ENCODE results near the gene HACD2. TPM values are rescaled to one million over a fixed set of nuclear protein-coding genes. Genes with fewer than 3 reads are reported as not detected.

The HACD2 gene
- total and polyA plus RNA-seq, 9 of the 15 experiments (the other 6 are each of a cell fraction or from before 2014, with no cell fraction given): 1.3 to 10.5 (median 3.8) TPM

DNA sequence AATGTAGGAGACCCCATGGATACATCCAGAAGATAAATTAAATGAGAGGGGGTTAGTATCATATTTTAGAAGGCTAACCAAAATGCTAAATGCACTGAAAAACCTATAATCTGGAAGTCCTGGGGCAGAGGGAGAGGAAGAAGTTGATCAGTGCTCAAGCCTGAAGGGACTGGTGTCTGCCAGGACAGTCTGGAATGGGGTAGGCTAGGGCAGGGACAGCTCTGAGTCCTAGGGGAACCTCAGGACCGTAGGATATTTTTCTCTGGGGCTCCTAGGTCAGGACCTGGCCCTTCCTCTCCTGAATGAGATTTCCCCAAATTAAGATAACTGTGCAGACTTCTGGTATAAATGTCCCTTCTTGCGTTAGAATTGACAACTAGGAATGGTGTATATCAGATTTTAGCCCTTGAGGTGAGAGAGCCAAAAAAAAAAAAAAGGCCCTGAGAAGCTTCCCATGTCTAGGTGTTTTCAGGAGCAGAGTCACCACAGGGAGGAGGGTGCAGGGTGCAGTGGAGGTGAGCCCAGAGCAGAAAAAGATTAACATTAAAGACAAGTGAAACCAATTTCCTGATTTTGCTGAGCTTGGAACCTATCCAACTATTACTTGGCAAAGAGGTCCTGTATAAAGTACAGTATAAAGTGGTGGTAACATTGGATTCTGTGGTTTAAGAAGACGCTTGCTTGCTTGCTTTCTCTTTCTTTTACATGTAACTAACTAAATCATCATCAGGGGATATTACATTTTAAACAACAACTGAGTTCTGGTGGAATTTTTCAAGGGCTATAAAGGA lies 63.5 kb downstream of the HACD2 start:
- Histone ChIP-seq H3K4me2 (ENCODE audit: insufficient read depth, low read length) (no peak overlapping the region), H3K9me1 (ENCODE audit: control insufficient read depth, insufficient read depth, low read length) (no peaks in the 10 kb centered on the region), H3K79me2 (ENCODE audit: control insufficient read depth, insufficient read depth, low read length) (no peaks in the 10 kb centered on the region), H3K9me3 (replicated peaks; ENCODE audit: control insufficient read depth, insufficient read depth, low read depth, low read length) (no peaks in the 10 kb centered on the region), H3K4me3 (no peak overlapping the region), H3K9ac (ENCODE audit: insufficient read depth in 1 of 2, low read depth in 2 of 2, low read length in 2 of 2) (no peak overlapping the region), H4K20me1 (replicated peaks; ENCODE audit: control insufficient read depth, insufficient read depth, low read length) (no peaks in the 10 kb centered on the region; the same call in 1 of the 2 replicates), H3K4me1 (replicated peaks in 1 of 2; ENCODE audit: control insufficient read depth in 2 of 2, insufficient read depth in 2 of 2, low read length in 2 of 2) (no peaks in the 10 kb centered on the region), H2AFZ (ENCODE audit: low read depth, low read length) (no peak overlapping the region), H3K36me3 (ENCODE audit: control insufficient read depth, insufficient read depth, low read length) (no peaks in the 10 kb centered on the region), H3K27me3 (ENCODE audit: control insufficient read depth in 2 of 2, insufficient read depth in 2 of 2, low read length in 2 of 2) (no peaks in the 10 kb centered on the region), H3K27ac (ENCODE audit: extremely low read depth, low read depth, low read length) (no peak overlapping the region)
- in situ Hi-C loops (cut with MboI): no loop called here
- POLR2A ChIA-PET: interaction anchor here (1.0 kb wide), 1 partner anchor 13 kb away, joined by 3 read pairs; no protein-coding TSS in a partner anchor
- no peak for DNase-seq (ENCODE audit: extremely low read depth in 1 of 4, low spot score in 3 of 4)
- TF ChIP-seq MED1 (CRISPR knock-in tag; IDR thresholded peaks at IDR 0.05; ENCODE audit: borderline replicate concordance): no peak
- no peak for TF ChIP-seq SMARCA4 (IDR thresholded peaks at IDR 0.05)
- no peak for TF ChIP-seq JUND (IDR thresholded peaks at IDR 0.05; ENCODE audit: borderline replicate concordance, low read depth, low read length)
- TF ChIP-seq JUND (tag; IDR thresholded peaks at IDR 0.05; ENCODE audit: borderline replicate concordance, low read depth, low read length): no peak
- TF ChIP-seq, protein P1, sequence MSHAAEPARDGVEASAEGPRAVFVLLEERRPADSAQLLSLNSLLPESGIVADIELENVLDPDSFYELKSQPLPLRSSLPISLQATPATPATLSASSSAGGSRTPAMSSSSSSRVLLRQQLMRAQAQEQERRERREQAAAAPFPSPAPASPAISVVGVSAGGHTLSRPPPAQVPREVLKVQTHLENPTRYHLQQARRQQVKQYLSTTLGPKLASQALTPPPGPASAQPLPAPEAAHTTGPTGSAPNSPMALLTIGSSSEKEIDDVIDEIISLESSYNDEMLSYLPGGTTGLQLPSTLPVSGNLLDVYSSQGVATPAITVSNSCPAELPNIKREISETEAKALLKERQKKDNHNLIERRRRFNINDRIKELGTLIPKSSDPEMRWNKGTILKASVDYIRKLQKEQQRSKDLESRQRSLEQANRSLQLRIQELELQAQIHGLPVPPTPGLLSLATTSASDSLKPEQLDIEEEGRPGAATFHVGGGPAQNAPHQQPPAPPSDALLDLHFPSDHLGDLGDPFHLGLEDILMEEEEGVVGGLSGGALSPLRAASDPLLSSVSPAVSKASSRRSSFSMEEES (CRISPR knock-in tag; IDR thresholded peaks at IDR 0.05): no peak
- TF ChIP-seq FOXM1 (IDR thresholded peaks at IDR 0.05; ENCODE audit: low read depth): no peak
- no peak for TF ChIP-seq FOXM1 (CRISPR knock-in tag; IDR thresholded peaks at IDR 0.05; ENCODE audit: low read depth)
- TF ChIP-seq IRF2 (CRISPR knock-in tag; IDR thresholded peaks at IDR 0.05): no peak
- no peak for TF ChIP-seq POLR2G (IDR thresholded peaks at IDR 0.05; ENCODE audit: low read depth, low read length)
- TF ChIP-seq POLR2A (conservative IDR thresholded peaks at IDR 0.05): no peak
- TF ChIP-seq ZBTB1 (CRISPR knock-in tag; IDR thresholded peaks at IDR 0.05; ENCODE audit: borderline replicate concordance, low read depth): no peak
- no peak for TF ChIP-seq DIDO1 (tag; IDR thresholded peaks at IDR 0.05; ENCODE audit: low read depth)
- no peak for TF ChIP-seq TAF9B (IDR thresholded peaks at IDR 0.05; ENCODE audit: partially characterized antibody)
- TF ChIP-seq FOXJ2 (tag; IDR thresholded peaks at IDR 0.05): no peak
- TF ChIP-seq ZNF324 (CRISPR knock-in tag; IDR thresholded peaks at IDR 0.05): no peak
- no peak for TF ChIP-seq HDAC3 (IDR thresholded peaks at IDR 0.05; ENCODE audit: borderline replicate concordance, partially characterized antibody)
- TF ChIP-seq SAFB (IDR thresholded peaks at IDR 0.05; ENCODE audit: borderline replicate concordance, low read depth, low read length): no peak
- no peak for TF ChIP-seq TAF7 (tag; IDR thresholded peaks at IDR 0.05)
- no peak for TF ChIP-seq DDX20 (tag; IDR thresholded peaks at IDR 0.05; ENCODE audit: low read depth)
- BruUV-seq (replicated peaks): no TSS peak
- WGBS (ENCODE audit: insufficient coverage, low coverage, missing lambda C conversion rate): 29% methylated on average over 3 of the region's 3 CpGs
- no peak for ATAC-seq
- intact Hi-C loops (cut with micrococcal nuclease): no loop called here
- no peak for FAIRE-seq
- CTCF ChIA-PET (ENCODE audit: low intra/inter-chr PET ratio): no interaction called here
